Gastrocnemius medialis (tissue), 4 donors: ENCODE measurements around the gene GPR157.

ENCODE experiments used
- POLR2A ChIP-seq, 2 donors: fragments of 450-650 bp; IDR thresholded peaks; one replicate each; pipeline ENCODE4 v1.6.1; 2017; ENCODE audit warnings: antibody characterized with exemption in 2 of 2, mild to moderate bottlenecking in 2 of 2, moderate library complexity in 2 of 2
- TF ChIP-seq, protein P1 (sequence below), 5 experiments: fragments of 450-650 bp in 3 of 5; fragments of 200-600 bp in 2 of 5; sonication (generic) in 2 of 5; IDR thresholded peaks in 4 of 5; conservative IDR thresholded peaks in 1 of 5; 1 replicate in 4 of 5; 2 replicates in 1 of 5; pipeline ENCODE4 v1.5.1; 2016 to 2019; ENCODE audit warnings: antibody characterized with exemption in 5 of 5, mild to moderate bottlenecking in 3 of 5, moderate library complexity in 3 of 5

DNA sequence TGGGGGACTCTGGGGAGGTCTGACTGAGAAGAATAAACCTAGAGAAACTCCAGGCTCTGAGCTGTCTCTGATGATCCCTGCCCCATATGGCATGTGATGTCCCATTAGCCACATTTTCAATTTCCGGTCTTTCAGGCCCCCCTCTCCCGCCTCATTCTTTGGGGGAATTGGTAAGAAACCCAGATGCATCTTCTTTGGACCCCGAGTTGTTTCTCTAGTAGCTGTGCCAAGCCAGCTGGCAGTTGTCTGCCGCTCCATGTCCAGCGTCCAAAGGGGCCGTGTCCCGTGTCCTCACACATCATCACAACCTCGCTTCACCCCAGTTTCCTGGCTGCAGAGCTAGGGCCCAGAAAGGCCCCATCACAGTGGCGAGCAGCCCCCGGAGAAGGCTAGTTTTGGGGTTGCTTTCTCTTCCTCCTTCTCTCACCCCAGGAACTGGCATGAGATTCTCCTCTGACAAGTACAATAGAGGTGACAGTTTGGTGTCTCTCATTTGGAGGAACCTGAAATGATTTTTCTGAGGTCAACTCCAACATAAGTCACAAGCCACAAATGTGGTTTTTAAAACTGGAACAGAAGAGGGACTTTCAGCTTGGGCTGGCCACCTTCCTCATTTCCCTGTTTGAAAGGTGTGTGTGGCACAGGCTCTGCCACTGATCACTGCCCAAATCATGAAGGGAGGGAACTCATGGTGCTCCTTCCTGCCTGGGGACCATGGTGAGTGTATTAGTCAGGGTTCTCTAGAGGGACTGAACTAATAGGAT is 6.4 kb upstream of the GPR157 start:
- TF ChIP-seq, protein P1, sequence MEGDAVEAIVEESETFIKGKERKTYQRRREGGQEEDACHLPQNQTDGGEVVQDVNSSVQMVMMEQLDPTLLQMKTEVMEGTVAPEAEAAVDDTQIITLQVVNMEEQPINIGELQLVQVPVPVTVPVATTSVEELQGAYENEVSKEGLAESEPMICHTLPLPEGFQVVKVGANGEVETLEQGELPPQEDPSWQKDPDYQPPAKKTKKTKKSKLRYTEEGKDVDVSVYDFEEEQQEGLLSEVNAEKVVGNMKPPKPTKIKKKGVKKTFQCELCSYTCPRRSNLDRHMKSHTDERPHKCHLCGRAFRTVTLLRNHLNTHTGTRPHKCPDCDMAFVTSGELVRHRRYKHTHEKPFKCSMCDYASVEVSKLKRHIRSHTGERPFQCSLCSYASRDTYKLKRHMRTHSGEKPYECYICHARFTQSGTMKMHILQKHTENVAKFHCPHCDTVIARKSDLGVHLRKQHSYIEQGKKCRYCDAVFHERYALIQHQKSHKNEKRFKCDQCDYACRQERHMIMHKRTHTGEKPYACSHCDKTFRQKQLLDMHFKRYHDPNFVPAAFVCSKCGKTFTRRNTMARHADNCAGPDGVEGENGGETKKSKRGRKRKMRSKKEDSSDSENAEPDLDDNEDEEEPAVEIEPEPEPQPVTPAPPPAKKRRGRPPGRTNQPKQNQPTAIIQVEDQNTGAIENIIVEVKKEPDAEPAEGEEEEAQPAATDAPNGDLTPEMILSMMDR (IDR thresholded peaks at IDR 0.05 in 4 of 5, conservative IDR thresholded peaks at IDR 0.05 in 1 of 5): no peak
- TF ChIP-seq POLR2A (IDR thresholded peaks at IDR 0.05): no peak
